Keratinocyte (primary cell): ENCODE results near the gene CNIH1. TPM values are rescaled to one million over a fixed set of nuclear protein-coding genes. Genes with fewer than 3 reads are reported as not detected.

Experiments used
- DNase-seq: peaks from one replicate; pipeline ENCODE4 v3.0.0-alpha.2; 2011; ENCODE audit warnings: low read depth, missing footprints, low spot score
- FAIRE-seq: peaks from 2 replicates; lab custom pipeline; 2011; peaks lifted over from hg19 to GRCh38; lab: Jason Lieb, UNC
- H2AFZ ChIP-seq: 2 replicates; pipeline ENCODE4 v1.6.0; 2012; ENCODE audit warnings: low read length, control low read depth, inconsistent platforms; ENCODE audit not compliant: control insufficient read depth
- H3K27ac ChIP-seq: 2 replicates; pipeline ENCODE4 v1.5.1; 2011; ENCODE audit warnings: low read length; ENCODE audit not compliant: control insufficient read depth, insufficient read depth
- H3K27me3 ChIP-seq: 3 replicates; pipeline ENCODE4 v1.6.0; 2011; ENCODE audit warnings: low read length; ENCODE audit not compliant: control insufficient read depth, insufficient read depth; ENCODE audit errors: extremely low read depth
- H3K36me3 ChIP-seq, 2 experiments: 2 replicates in 1 of 2; 3 replicates in 1 of 2; pipeline ENCODE4 v1.5.1; 2011; ENCODE audit warnings: low read length in 2 of 2, mild to moderate bottlenecking in 1 of 2; ENCODE audit not compliant: control insufficient read depth in 2 of 2, insufficient read depth in 2 of 2; ENCODE audit errors: extremely low read depth in 1 of 2
- H3K4me1 ChIP-seq: 3 replicates; pipeline ENCODE4 v1.5.1; 2011; ENCODE audit warnings: low read length; ENCODE audit not compliant: control insufficient read depth, insufficient read depth; ENCODE audit errors: extremely low read depth
- H3K4me2 ChIP-seq: 3 replicates; pipeline ENCODE4 v1.6.0; 2011; ENCODE audit warnings: low read depth, low read length; ENCODE audit not compliant: control insufficient read depth, insufficient read depth; ENCODE audit errors: extremely low read depth
- H3K4me3 ChIP-seq, 3 experiments: fragments of 200-600 bp in 1 of 3; sonication (generic) in 1 of 3; 2 replicates in 2 of 3; 3 replicates in 1 of 3; pipeline ENCODE4 v1.5.1; 2011 to 2016; ENCODE audit warnings: low read length in 3 of 3, mild to moderate bottlenecking in 3 of 3, control low read depth in 2 of 3, inconsistent platforms in 1 of 3, low read depth in 1 of 3, mixed read lengths in 1 of 3, mixed run types in 1 of 3, moderate library complexity in 1 of 3; ENCODE audit not compliant: control insufficient read depth in 2 of 3, insufficient read depth in 2 of 3; ENCODE audit errors: extremely low read depth in 1 of 3
- H3K79me2 ChIP-seq: 2 replicates; pipeline ENCODE4 v1.6.0; 2012; ENCODE audit warnings: low read length; ENCODE audit not compliant: control insufficient read depth, insufficient read depth
- H3K9ac ChIP-seq: 3 replicates; pipeline ENCODE4 v1.6.0; 2011; ENCODE audit warnings: low read length; ENCODE audit not compliant: control insufficient read depth, insufficient read depth; ENCODE audit errors: extremely low read depth
- H3K9me1 ChIP-seq: 3 replicates; pipeline ENCODE4 v1.6.0; 2011; ENCODE audit warnings: low read length; ENCODE audit not compliant: control insufficient read depth, insufficient read depth; ENCODE audit errors: extremely low read depth
- H3K9me3 ChIP-seq: 2 replicates; pipeline ENCODE4 v1.5.1; 2012; ENCODE audit warnings: low read depth, low read length; ENCODE audit not compliant: control insufficient read depth
- H4K20me1 ChIP-seq: 3 replicates; pipeline ENCODE4 v1.6.0; 2011; ENCODE audit warnings: low read length; ENCODE audit not compliant: control insufficient read depth, insufficient read depth; ENCODE audit errors: extremely low read depth
- EZH2 ChIP-seq: IDR thresholded peaks from one replicate; pipeline ENCODE4 v1.6.1; 2012; ENCODE audit warnings: inconsistent platforms, mild to moderate bottlenecking, low read length, moderate library complexity
- dilution Hi-C: fragments of 300-500 bp; cut with MboI; formaldehyde crosslinking; loops from one replicate; pipeline ENCODE4 v1.7.0; 2020; ENCODE audit warnings: low sequenced_read_pairs; ENCODE audit not compliant: extremely low pct_ligation_motif_present
- polyA plus RNA-seq, 5 experiments: library from polyadenylated mRNA; depleted of rRNA in 3 of 5; stranded (reverse) in 3 of 5; stranded (forward) in 1 of 5; unstranded in 1 of 5; fragments of >200 nt; gene quantifications; 1 replicate in 1 of 5; 2 replicates in 3 of 5; 3 replicates in 1 of 5; pipeline versions ENCODE4 v1.2.1 to v1.2.3, GENCODE V29; 2011 to 2012; ENCODE audit warnings: missing spikeins in 2 of 5, low read depth in 1 of 5, low replicate concordance in 1 of 5
- TF ChIP-seq, protein P1 (sequence below), 3 experiments: IDR thresholded peaks in 1 of 3; conservative IDR thresholded peaks in 1 of 3; optimal IDR thresholded peaks in 1 of 3; 2 replicates in 2 of 3; 3 replicates in 1 of 3; pipeline versions ENCODE3 to v1.5.1; 2011; ENCODE audit warnings: low read length in 3 of 3, mild to moderate bottlenecking in 3 of 3, moderate library complexity in 2 of 3, control low read depth in 1 of 3, inconsistent platforms in 1 of 3; ENCODE audit not compliant: insufficient read depth in 2 of 3; ENCODE audit errors: extremely low read depth in 1 of 3

CNIH1 gene
- polyA plus RNA-seq, 1 donor (not counting 4 experiments of a cell fraction or from before 2014, with no cell fraction given) = 322 TPM

DNA sequence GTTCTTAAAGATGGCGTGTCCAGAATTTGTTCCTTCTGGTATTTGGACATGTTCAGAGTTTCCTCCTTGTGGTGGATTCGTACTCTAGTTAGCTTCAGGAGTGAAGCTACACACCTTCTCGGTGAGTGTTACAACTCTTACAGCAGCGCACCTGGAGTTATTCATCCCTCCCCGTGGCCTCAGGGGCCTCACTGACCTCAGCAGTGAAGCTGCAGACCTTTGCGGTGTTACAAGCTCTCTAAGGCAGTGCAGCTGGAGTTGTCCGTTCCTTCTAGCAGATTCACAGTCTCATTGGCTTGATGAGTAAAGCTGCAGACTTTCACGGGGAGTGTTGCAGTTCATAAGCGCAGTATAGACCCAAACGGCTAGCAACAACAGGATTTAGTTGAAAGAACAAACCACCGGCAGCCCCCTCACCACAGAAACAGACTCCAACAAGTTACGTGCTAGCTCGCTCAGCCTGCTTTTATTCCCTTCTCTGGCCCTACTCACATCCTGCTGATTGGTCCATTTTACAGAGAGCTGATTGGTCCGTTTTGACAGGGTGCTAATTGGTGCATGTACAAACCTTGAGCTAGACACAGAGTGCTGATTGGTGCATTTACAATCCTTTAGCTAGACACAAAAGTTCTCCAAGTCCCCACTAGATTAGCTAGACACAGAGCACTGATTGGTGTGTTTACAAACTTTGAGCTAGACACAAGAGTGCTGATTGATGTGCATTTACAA lies 48.9 kb downstream of the CNIH1 start:
- Histone ChIP-seq H2AFZ (no peak overlapping the region), H3K4me1 (peaks cover 2% of the 10 kb centered on the region), H3K27ac (no peak overlapping the region), H3K79me2 (peaks cover 2% of the 10 kb centered on the region), H4K20me1 (no peaks in the 10 kb centered on the region), H3K27me3 (peaks cover 3% of the 10 kb centered on the region), H3K9ac (no peak overlapping the region), H3K4me3 (no peak overlapping the region), H3K9me3 (no peaks in the 10 kb centered on the region), H3K4me2 (no peak overlapping the region), H3K9me1 (no peaks in the 10 kb centered on the region), H3K36me3 (no peaks in the 10 kb centered on the region)
- dilution Hi-C loops = no loop called here
- FAIRE-seq (no peak), DNase-seq (no peak)
- TF ChIP-seq, protein P1, sequence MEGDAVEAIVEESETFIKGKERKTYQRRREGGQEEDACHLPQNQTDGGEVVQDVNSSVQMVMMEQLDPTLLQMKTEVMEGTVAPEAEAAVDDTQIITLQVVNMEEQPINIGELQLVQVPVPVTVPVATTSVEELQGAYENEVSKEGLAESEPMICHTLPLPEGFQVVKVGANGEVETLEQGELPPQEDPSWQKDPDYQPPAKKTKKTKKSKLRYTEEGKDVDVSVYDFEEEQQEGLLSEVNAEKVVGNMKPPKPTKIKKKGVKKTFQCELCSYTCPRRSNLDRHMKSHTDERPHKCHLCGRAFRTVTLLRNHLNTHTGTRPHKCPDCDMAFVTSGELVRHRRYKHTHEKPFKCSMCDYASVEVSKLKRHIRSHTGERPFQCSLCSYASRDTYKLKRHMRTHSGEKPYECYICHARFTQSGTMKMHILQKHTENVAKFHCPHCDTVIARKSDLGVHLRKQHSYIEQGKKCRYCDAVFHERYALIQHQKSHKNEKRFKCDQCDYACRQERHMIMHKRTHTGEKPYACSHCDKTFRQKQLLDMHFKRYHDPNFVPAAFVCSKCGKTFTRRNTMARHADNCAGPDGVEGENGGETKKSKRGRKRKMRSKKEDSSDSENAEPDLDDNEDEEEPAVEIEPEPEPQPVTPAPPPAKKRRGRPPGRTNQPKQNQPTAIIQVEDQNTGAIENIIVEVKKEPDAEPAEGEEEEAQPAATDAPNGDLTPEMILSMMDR (optimal IDR thresholded peaks at IDR 0.05 in 1 of 3, IDR thresholded peaks at IDR 0.05 in 1 of 3, conservative IDR thresholded peaks at IDR 0.05 in 1 of 3; ENCODE audit: extremely low read depth in 1 of 3, insufficient read depth in 2 of 3, low read length in 3 of 3) = no peak
- TF ChIP-seq EZH2 = no peak

DNA sequence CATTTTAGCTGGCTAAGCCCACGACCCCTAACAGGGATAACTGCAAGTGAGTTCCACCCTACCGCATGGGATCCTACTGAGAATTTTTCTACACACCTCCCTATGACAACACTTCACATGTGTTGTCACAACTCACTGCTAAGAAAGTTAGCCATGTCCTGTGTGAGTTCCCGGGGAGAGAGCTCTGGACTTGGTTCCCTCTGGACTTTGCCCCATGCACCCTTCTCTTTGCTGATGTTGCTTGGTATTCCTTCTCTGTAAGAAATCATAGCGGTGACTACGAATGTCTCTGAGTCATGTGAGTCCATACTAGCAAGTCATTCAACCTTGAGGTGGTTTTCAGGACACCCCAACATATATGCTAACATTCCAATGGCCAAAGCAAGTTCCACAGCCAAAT lies 53.8 kb downstream of the CNIH1 start:
- Histone ChIP-seq H2AFZ (no peak overlapping the region), H3K9ac (no peak overlapping the region), H3K27me3 (peaks cover 16% of the 10 kb centered on the region), H3K4me3 (no peak overlapping the region), H3K9me3 (no peaks in the 10 kb centered on the region), H3K4me1 (no peaks in the 10 kb centered on the region), H3K27ac (no peak overlapping the region), H3K79me2 (no peaks in the 10 kb centered on the region), H3K36me3 (no peaks in the 10 kb centered on the region), H4K20me1 (no peaks in the 10 kb centered on the region), H3K9me1 (no peaks in the 10 kb centered on the region), H3K4me2 (no peak overlapping the region)
- FAIRE-seq = no peak
- dilution Hi-C loops = no loop called here
- no peak for DNase-seq
- TF ChIP-seq EZH2 = no peak
- TF ChIP-seq, protein P1 (optimal IDR thresholded peaks at IDR 0.05 in 1 of 3, IDR thresholded peaks at IDR 0.05 in 1 of 3, conservative IDR thresholded peaks at IDR 0.05 in 1 of 3; ENCODE audit: extremely low read depth in 1 of 3, insufficient read depth in 2 of 3, low read length in 3 of 3) = no peak
